GM19372 (cell line): Measurements from ENCODE around the gene TMEM151B.

ENCODE experiments used
- ATAC-seq: cut with Tn5 transposase; IDR thresholded peaks from one replicate; pipeline ENCODE4 v1.9.1; 2021; ENCODE audit warnings: mild to moderate bottlenecking, low read depth, moderate library complexity; ENCODE audit not compliant: unreplicated experiment

TMEM151B gene

DNA sequence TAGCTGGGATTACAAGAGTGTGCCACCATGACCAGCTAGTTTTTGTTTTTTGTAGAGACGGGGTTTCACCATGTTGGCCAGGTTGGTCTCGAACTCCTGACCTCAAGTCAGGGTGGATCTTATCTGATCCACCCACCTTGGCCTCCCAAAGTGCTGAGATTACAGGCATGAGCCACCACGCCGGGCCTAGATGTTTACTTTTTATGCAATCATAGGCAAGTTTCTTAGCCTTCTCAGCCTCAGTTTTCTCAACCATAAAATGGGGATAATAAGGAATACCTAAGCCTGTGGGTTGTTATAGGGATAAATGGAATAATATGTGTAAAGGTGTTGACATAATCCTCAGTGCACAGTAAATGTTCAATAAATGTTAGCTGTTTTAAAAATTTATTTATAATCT lies 82.0 kb downstream of the TMEM151B start:
- no peak for ATAC-seq

- ATAC-seq, result no peak
Observed at GRCh38 chr6:44353336-44353735, 83.1 kb downstream of the TMEM151B start.

DNA sequence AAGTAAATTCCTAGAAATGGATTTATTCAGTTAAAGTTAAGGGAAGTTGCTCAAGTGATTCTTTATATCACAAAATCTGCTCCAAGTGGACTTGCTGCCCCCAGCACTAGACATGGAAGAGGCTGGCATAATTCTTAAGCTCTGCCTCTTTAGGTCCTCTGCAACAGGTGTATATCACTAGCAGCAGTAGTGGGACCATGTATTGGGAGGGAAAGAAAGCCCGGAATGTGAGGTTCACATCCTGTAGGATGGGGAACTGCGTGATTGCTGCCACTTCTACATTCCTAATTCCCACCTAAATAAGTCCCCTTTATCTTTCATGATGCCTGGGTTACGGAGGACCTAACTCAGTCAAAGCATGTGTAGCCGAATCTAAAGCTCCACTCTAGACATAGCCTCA lies 85.4 kb downstream of the TMEM151B start:
- ATAC-seq, result no peak

DNA sequence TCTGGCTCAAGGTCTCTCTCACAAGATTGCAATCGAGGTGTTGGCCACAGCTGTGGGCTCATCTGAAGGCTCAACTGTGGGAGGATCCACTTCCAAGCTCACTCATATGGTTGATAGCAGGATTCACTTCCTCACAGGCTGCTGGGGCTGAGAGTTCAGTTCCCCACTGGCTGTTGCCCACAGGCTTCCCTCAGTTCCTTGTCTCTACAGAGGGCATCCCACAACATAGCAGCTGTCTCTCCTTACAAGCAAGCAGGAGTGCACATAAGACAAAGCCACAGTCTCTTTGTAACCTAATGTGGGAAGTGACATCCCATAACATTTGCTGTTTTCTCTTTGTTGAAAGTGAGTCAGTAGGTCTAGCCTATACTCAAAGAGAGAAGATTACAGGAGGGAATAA lies 86.2 kb downstream of the TMEM151B start:
- ATAC-seq, result no peak
